Measurements from ENCODE around the gene OVCA2. TPM values are rescaled to one million over a fixed set of nuclear protein-coding genes. Genes with fewer than 3 reads are reported as not detected.

The OVCA2 gene
- total and polyA plus RNA-seq, 8 donors = 3.1 to 83.4 (median 31.9) TPM; not detected in 1

DNA sequence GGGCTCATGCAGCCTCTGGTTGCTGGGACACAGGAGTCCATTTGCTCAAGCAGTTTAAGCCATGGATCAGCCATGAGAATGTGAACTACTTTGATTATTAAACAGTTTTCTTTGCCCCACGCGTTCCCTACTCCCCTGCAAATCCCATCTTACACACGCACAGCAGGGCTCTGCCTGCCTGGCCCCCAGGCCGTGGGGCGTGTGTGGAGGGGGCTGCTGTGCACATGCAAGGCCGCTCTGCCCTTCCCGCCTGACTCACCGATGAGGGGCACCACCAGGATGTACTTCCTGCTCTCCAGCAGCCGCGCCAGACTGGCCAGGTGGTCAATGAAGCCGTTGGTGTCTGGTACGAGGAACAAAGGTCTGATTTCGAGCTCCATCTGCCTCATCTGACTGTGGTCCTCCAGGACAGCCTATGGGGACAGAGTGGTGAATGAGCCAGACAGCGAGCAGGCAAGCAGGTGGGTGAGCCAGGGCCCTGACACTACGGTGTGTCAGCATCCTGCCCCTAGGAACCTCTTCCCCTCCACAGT, 26.8 kb downstream of the OVCA2 start:
- H3K27me3 ChIP-seq = no peaks in the 10 kb centered on the region
- H3K9me3 ChIP-seq = no peaks in the 10 kb centered on the region
- H3K27ac ChIP-seq = peak overlapping the region; percentile 59 to 94 (median 90)
- peak in 1 of 2 donors; percentile 65 for DNase-seq
- intact Hi-C loops (cut with DNase I; ENCODE audit: low total_unique reads) = no loop called here
- no peak overlapping the region for H3K4me3 ChIP-seq
- peaks cover 9 to 69% (median 57%) of the 10 kb centered on the region in 4 donors for H3K4me1 ChIP-seq
- no peak for TF ChIP-seq POLR2AphosphoS5 (IDR thresholded peaks at IDR 0.05)
- 57 to 82% (median 66%) methylated on average over 15 of the region's 15 CpGs for WGBS, 5 donors
- peaks cover 6 to 74% (median 68%) of the 10 kb centered on the region in 4 donors for H3K36me3 ChIP-seq

GRCh38 chr17:2070241-2071023, 28.6 kb downstream of the OVCA2 start:
- Histone ChIP-seq H3K4me3 (no peak overlapping the region), H3K36me3 (peaks cover 0 to 70% (median 54%) of the 10 kb centered on the region in 4 donors), H3K4me1 (peaks cover under 1 to 65% (median 45%) of the 10 kb centered on the region in 4 donors), H3K9me3 (no peaks in the 10 kb centered on the region), H3K27me3 (no peaks in the 10 kb centered on the region), H3K27ac (peak overlapping the region; percentile 77 to 94 (median 79))
- intact Hi-C loops (cut with DNase I; ENCODE audit: low total_unique reads) = no loop called here
- peak in 1 of 2 donors; percentile 16 for DNase-seq
- TF ChIP-seq POLR2A (IDR thresholded peaks at IDR 0.05) = no peak
- TF ChIP-seq, protein P1, sequence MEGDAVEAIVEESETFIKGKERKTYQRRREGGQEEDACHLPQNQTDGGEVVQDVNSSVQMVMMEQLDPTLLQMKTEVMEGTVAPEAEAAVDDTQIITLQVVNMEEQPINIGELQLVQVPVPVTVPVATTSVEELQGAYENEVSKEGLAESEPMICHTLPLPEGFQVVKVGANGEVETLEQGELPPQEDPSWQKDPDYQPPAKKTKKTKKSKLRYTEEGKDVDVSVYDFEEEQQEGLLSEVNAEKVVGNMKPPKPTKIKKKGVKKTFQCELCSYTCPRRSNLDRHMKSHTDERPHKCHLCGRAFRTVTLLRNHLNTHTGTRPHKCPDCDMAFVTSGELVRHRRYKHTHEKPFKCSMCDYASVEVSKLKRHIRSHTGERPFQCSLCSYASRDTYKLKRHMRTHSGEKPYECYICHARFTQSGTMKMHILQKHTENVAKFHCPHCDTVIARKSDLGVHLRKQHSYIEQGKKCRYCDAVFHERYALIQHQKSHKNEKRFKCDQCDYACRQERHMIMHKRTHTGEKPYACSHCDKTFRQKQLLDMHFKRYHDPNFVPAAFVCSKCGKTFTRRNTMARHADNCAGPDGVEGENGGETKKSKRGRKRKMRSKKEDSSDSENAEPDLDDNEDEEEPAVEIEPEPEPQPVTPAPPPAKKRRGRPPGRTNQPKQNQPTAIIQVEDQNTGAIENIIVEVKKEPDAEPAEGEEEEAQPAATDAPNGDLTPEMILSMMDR (IDR thresholded peaks at IDR 0.05) = no peak
- TF ChIP-seq POLR2AphosphoS5 (IDR thresholded peaks at IDR 0.05) = no peak
- TF ChIP-seq EP300 (IDR thresholded peaks at IDR 0.05) = no peak
- WGBS, 5 donors = 66 to 77% (median 77%) methylated on average over 13 of the region's 13 CpGs

- Histone ChIP-seq H3K27me3 (no peaks in the 10 kb centered on the region), H3K36me3 (peaks cover 0 to 70% (median 50%) of the 10 kb centered on the region in 4 donors), H3K4me1 (peaks cover 0 to 65% (median 45%) of the 10 kb centered on the region in 4 donors), H3K9me3 (no peaks in the 10 kb centered on the region), H3K27ac (peak overlapping the region; percentile 77 to 94 (median 79)), H3K4me3 (no peak overlapping the region)
- no peak for TF ChIP-seq EP300 (IDR thresholded peaks at IDR 0.05)
- no peak for TF ChIP-seq POLR2AphosphoS5 (IDR thresholded peaks at IDR 0.05)
- TF ChIP-seq, protein P1 (IDR thresholded peaks at IDR 0.05) = no peak
- no peak for TF ChIP-seq POLR2A (IDR thresholded peaks at IDR 0.05)
- DNase-seq = no peak
- intact Hi-C loops (cut with DNase I; ENCODE audit: low total_unique reads) = no loop called here
- 84 to 88% (median 86%) methylated on average over 6 of the region's 6 CpGs for WGBS, 5 donors
Observed at GRCh38 chr17:2071024-2071385, 29.2 kb downstream of the OVCA2 start.

- Histone ChIP-seq H3K4me3 (no peak overlapping the region), H3K27ac (peak overlapping the region; percentile 77 to 94 (median 79)), H3K9me3 (no peaks in the 10 kb centered on the region), H3K4me1 (peaks cover 0 to 66% (median 45%) of the 10 kb centered on the region in 4 donors), H3K27me3 (no peaks in the 10 kb centered on the region), H3K36me3 (peaks cover 2 to 69% (median 52%) of the 10 kb centered on the region in 4 donors)
- 65 to 76% (median 70%) methylated on average over 24 to 31 of the region's 31 CpGs for WGBS, 5 donors
- intact Hi-C loops (cut with DNase I; ENCODE audit: low total_unique reads) = no loop called here
- peak in 1 of 2 donors; percentile 82 for DNase-seq
- no peak for TF ChIP-seq EP300 (IDR thresholded peaks at IDR 0.05)
- TF ChIP-seq, protein P1 (IDR thresholded peaks at IDR 0.05) = no peak
- TF ChIP-seq POLR2A (IDR thresholded peaks at IDR 0.05) = no peak
- TF ChIP-seq POLR2AphosphoS5 (IDR thresholded peaks at IDR 0.05) = peak; percentile 35 to 50 (median 41)
Observed at GRCh38 chr17:2071455-2072281, 29.8 kb downstream of the OVCA2 start.

Data from stomach (tissue), 9 donors.